ENCODE measurements around the gene HECW1.
"Not testable (repeated sequence)": the region's sequence is repeated elsewhere in the genome, so short reads cannot be mapped to it uniquely, and the experiment has no call there.

Gene HECW1

DNA sequence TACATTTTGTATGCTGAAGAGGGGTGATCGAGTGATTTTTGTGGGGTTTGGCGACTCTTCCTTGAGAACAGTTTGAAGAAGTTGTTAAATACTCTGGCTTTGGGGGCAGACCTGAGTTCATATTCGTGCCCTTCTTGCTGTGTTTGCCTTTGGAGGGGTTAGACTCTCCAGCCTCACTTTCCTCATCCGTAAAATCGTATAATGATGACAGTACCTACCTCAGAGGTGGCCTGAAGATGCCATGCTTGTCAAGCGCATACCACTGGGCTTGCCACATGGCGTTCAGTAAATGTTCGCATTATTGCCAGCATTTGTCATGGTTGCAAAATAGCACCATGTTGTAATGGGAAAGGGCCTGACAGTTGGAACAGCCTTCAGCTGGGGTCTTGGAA is 471.7 kb downstream of the HECW1 start:
- TF ChIP-seq POLR2A (IDR thresholded peaks at IDR 0.05; ENCODE audit: low read depth, low read length): no peak
- DNase-seq (ENCODE audit: insufficient read length, low spot score) (no peak), FAIRE-seq (peak; percentile 90)

DNA sequence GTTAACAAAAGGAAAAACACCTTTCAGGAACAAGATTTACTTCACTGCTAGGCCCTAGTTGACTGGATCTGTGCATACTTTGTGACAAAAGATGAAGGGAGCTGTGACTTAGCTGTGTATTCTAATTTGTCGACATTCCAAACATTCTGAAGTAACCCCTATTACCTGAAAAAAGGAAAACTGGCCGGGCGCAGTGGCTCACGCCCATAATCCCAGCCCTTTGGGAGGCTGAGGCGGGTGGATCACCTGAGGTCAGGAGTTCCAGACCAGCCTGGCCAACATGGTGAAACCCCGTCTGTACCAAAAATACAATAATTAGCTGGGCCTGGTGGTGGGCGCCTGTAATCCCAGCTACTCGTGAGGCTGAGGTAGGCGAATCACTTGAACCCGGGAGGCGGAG is 472.3 kb downstream of the HECW1 start:
- DNase-seq (ENCODE audit: insufficient read length, low spot score): not testable (repeated sequence)
- peak; percentile 33 for FAIRE-seq

DNA sequence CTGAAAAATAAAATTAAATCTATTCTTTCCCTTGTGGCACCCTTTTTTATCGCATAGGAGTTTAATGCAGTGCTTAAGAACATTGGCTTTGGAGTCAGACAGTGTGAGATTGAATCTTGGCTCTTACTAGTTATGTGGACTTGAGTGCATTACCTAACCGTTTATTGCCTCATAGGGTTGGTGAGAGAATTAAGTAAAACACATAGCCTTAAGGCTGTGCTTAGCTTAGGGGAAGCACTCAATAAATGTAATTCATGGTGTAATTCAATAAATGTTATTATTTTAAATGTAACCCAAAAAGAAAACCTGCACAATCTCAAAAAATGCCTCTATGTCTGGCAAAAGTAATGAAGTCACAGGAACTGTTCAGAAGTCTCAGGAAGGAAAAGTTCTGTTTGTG is 473.1 kb downstream of the HECW1 start:
- FAIRE-seq: peak; percentile 64
- TF ChIP-seq POLR2A (IDR thresholded peaks at IDR 0.05; ENCODE audit: low read depth, low read length): no peak

DNA sequence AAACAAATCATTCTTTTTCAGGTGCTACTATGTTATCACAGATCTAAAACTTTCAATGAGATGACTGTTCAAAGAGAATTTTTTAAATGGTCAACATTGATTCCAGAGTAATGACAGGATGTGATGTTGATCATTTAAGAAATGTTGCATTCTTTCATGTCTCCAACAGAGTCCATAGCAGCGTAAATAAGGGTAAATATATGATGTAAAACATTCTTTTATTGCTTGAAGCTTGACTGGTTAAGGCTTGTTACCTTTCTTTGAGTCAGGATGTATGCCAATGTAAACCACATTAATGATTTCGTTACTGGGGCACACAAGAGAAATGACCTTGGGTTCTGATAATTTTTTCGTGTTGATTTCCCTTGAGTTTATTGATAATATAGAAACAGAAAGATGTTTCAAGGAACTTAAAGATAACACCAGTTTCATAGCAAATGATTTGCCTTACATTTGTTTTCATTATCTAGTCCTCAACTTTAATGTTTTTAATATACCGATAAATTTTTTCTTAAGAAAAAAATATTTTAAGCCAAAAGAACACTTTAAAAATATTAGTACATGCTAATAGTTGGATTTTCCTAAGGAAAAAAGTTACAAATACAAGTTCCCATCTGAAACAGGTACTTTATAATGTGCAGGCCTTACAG is 473.9 kb downstream of the HECW1 start:
- FAIRE-seq: peak; percentile 55
- no peak for TF ChIP-seq POLR2A (IDR thresholded peaks at IDR 0.05; ENCODE audit: low read depth, low read length)
- DNase-seq (ENCODE audit: insufficient read length, low spot score): no peak

More for the DNA sequence above, 473.1 kb downstream of the HECW1 start:
- no peak for DNase-seq (ENCODE audit: insufficient read length, low spot score)

DNA sequence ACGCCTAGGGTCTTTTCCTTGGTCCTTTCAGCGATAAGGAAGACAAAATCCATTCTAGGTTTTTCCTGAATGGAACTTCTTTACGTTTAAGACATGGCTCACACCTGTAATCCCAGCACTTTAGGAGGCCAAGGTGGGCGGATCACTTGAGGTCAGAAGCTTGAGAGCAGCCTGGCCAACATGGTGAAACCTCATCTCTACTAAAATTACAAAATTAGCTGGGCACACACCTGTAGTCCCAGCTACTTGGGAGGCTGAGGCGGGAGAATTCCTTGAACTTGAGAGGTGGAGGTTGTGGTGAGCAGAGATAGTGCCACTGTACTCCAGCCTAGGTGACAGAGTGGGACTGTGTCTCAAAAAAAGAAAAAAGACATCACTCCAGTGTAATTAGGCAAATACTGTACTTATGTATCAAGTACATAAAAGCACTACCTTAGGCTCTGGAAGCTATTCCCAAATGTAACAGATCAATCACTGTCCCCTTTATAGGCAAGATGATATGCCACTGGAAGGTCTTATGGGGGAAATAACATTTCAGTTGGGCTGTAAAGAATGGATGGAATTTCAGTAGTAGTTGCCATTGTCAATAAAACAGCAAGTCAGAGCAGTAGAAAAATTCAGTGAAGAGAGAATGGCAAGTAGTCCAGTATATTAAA is 476.2 kb downstream of the HECW1 start:
- TF ChIP-seq POLR2A (IDR thresholded peaks at IDR 0.05; ENCODE audit: low read depth, low read length): no peak
- FAIRE-seq (peak; percentile 27), DNase-seq (ENCODE audit: insufficient read length, low spot score) (no peak)

DNA sequence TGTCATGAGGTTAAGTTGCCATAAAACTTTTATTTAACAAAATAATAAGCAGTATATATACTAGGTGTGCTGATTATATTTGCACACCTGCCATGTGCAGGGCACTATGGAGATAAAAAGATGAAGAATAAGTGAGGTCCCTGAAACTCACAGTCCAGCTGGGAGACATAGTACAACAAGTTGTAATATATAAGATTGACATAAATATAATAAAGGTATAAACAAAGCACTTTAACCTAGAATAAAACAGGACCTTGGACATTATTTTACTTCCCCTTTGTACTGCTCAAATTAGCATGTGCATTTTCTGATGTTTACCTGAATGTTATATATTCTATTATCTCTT is 476.7 kb downstream of the HECW1 start:
- no peak for TF ChIP-seq POLR2A (IDR thresholded peaks at IDR 0.05; ENCODE audit: low read depth, low read length)
- no peak for FAIRE-seq

DNA sequence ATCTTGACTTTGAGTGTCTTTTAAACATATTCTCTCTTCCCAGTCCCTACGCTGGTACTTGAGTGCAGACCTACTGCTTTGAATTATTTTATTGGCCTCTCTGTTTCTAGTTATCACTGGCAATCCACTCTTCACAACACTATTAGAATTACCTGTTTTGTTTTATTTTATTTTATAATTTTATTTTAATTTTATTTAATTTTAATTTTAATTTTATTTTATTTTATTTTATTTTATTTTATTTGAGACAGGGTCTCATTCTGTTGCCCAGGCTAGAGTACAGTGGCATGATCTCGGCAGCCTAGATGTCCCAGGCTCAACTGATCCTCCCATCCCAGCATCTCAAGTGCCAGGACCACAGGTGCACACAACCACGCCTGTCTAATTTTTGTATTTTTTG is 477.3 kb downstream of the HECW1 start:
- DNase-seq (ENCODE audit: insufficient read length, low spot score): no peak
- no peak for TF ChIP-seq POLR2A (IDR thresholded peaks at IDR 0.05; ENCODE audit: low read depth, low read length)
- no peak for FAIRE-seq

More for the DNA sequence above, 476.7 kb downstream of the HECW1 start:
- no peak for DNase-seq (ENCODE audit: insufficient read length, low spot score)

DNA sequence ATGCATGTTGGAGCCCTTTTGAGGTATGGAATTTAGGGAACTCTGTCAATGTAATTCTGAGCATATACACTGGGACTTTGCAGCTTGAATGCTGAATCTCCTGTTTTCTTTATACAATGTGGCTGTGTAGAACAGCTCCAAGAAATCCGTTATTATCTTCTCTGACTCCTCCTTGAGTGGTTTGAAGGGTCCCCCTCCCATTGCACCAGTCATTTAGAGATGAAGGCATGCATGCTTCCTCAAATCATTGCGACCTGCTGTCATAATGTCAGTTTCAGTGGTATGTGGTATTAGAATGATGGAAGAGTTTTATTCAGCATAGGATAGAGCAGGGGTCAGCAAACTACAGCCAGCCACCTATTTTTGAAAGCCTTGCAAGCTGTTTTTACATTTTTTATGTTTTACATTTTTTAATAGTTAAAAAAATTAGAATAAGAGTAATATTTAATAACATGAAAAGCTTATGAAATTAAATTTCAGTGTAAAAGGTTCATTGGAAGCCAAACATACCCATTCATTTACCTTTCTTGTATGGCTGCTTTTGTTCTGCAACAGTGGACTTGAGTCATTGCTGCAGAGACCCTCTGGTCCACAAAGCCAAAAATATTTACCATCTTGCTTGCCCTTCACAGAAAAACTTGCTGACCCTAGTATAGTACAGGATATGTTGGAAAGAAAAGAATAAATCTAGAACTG is 478.6 kb downstream of the HECW1 start:
- no peak for TF ChIP-seq POLR2A (IDR thresholded peaks at IDR 0.05; ENCODE audit: low read depth, low read length)
- DNase-seq (ENCODE audit: insufficient read length, low spot score): no peak
- peak; percentile 58 for FAIRE-seq

DNA sequence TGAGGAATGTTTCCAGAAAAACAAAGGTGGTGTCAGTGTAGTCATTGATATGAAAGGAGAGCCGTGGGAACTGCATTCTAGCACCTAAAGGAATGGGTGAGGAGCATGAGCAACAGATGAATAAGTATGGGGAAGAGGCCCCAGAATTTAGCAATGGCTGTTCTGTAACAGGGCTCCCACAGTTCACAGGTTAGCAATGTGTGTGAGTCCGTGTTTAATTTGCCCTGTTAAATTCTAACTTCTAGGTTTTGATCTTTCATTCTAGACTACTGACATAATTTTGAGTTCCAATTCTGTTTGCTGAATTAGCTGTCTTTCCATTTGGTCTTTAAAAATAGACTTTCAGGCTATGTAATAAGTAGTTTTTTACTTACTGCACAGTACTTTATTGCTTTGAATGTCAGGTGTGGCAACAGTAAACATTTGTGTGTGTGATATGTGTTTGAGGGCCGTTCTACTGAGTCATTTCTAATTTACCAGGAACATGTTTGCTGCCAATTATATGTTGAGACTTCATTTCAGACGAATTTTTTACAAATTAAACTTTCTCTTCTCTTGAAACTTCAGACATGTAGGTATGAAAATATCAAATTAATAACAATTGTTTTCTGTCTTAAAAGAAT is 479.2 kb downstream of the HECW1 start:
- TF ChIP-seq POLR2A (IDR thresholded peaks at IDR 0.05; ENCODE audit: low read depth, low read length): no peak
- DNase-seq (ENCODE audit: insufficient read length, low spot score) (no peak), FAIRE-seq (peak; percentile 87)

DNA sequence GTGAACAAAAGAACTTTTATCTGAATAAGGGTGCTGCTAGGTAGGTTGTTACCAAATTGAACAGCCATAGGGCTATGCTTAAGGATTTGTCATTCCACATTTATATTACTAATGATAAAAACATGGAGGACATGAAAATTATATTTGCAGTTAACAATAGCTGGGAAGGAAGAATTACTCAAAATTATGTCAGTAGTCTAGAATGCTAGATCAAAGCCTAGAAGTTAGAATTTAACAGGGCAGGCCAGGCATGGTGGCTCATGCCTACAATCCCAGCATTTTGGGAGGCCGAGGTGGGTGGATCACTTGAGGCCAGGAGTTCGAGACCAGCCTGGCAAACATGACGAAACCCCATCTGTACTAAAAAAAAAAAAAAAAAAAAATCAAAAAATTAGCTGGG is 479.9 kb downstream of the HECW1 start:
- FAIRE-seq (no peak), DNase-seq (ENCODE audit: insufficient read length, low spot score) (no peak)
- TF ChIP-seq POLR2A (IDR thresholded peaks at IDR 0.05; ENCODE audit: low read depth, low read length): no peak

DNA sequence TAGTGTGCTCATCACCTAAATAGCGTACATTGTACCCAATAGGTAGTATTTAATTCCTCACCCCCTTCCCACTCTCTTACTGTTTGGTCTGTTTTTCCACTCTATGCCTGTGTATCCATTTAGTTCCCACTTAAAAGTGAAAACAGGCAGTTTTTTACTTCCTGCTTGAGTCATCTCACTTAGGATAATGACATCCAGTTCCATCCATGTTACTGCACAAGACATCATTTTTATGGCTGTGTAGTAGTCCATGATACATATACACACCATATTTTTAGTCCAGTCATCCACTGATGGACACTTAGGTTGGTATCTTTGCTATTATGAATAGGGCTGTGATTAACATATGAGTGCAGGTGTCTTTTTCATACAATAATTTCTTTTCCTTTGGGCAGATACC is 480.6 kb downstream of the HECW1 start:
- DNase-seq (ENCODE audit: insufficient read length, low spot score) (no peak), FAIRE-seq (peak; percentile 33)
- TF ChIP-seq POLR2A (IDR thresholded peaks at IDR 0.05; ENCODE audit: low read depth, low read length): no peak

DNA sequence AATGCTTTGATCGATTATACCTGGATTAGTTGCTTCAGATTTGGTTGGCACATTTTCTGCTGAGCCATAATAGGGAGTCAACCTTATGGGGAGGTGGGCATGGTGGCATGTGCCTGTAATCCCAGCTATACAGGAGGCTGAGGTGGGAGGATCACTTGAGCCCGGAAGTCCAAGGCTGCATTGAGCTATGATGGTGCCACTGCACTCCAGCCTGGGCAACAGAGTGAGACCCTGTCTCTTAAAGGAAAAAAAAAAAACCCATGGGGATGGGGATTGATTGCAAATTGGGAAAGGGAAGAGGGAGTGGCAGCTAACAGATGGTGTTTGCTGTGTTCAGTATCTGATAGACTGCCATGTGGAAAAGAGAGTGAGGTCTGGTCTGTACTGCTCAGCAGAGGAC is 481.6 kb downstream of the HECW1 start:
- TF ChIP-seq POLR2A (IDR thresholded peaks at IDR 0.05; ENCODE audit: low read depth, low read length): no peak
- no peak for FAIRE-seq
- DNase-seq (ENCODE audit: insufficient read length, low spot score): no peak

DNA sequence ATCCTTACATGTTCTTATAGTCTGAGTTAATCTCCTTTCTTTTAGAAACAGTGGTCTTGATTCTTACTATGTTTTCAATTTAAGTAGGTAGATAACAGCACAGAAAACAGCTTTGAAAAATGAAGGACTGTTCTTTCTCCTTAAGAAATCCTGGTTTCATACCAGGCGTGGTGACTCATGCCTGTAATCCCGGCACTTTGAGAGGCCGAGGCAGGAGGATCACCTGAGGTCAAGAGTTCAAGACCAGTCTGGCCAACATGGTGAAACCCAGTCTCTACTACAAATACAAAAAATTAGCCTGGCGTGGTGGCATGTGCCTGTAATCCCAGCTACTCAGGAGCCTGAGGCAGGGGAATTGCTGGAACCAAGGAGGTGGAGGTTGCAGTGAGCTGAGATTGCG is 484.0 kb downstream of the HECW1 start:
- not testable (repeated sequence) for FAIRE-seq; DNase-seq (ENCODE audit: insufficient read length, low spot score)

DNA sequence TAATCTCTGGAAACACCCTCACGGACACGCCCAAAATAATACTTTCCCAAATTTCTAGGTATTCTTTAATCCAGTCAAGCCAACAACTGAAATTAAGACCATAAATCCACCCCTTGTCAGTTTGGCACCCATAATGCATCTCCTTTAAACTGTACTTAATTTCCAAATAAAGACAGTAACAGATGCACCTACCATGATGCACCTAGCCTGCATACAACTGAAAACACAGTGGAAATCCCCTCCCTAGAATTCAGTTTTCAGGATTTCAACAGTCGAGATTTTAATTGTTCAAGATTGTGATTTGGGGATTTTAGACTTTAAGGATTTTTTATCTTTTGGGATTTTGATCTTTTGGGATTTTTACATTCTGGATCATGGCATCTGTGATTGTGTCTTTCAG is 487.6 kb downstream of the HECW1 start:
- FAIRE-seq: no peak

DNA sequence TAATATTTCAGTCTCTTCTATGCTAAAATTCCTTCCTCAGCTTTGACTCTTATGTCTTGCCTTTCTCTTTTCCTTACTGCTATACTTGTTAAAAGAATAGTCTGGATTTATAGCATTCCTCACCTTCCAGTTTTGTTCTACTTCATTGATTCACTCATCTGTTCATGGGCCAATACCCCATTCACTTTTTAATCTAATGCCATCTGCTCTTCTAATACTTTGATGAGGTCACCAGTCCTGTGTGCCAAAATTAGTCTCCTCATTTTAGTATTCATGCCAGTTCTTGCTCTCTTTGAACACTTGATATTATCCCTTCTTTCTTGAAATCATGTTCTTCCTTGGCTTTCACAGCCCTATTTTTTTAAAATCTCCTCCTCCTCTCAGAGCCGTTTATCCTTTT is 489.8 kb downstream of the HECW1 start:
- no peak for FAIRE-seq
- TF ChIP-seq POLR2A (IDR thresholded peaks at IDR 0.05; ENCODE audit: low read depth, low read length): no peak
- no peak for DNase-seq (ENCODE audit: insufficient read length, low spot score)

More for the DNA sequence above, 487.6 kb downstream of the HECW1 start:
- no peak for DNase-seq (ENCODE audit: insufficient read length, low spot score)
- TF ChIP-seq POLR2A (IDR thresholded peaks at IDR 0.05; ENCODE audit: low read depth, low read length): no peak

Measured in H54 (cell line).